B cell (primary cell): Measurements from ENCODE around the gene VSIG2. TPM values are rescaled to one million over a fixed set of nuclear protein-coding genes. Genes with fewer than 3 reads are reported as not detected.

Experiments
- ATAC-seq: fragments of 200-7000 bp; cut with Tn5 transposase; one replicate; pipeline ENCODE4 v1.10.0; 2021; ENCODE audit warnings: low read depth, mild to moderate bottlenecking, moderate number of reproducible peaks, moderate library complexity
- CTCF ChIA-PET: fragments of 350-600 bp; sonication (Branson Sonifier 250); formaldehyde crosslinking; loops from one replicate; lab custom pipeline; 2021; ENCODE audit warnings: antibody characterized with exemption, inconsistent platforms; lab: Charles Lee
- POLR2A ChIA-PET: fragments of 350-600 bp; sonication (Branson Sonifier 250); formaldehyde crosslinking; loops from one replicate; lab custom pipeline; 2021; ENCODE audit warnings: antibody characterized with exemption; lab: Charles Lee
- DNase-seq: peaks from one replicate; pipeline ENCODE4 v3.0.0; 2013
- H2AFZ ChIP-seq: 2 replicates; pipeline ENCODE4 v1.6.1; 2012; ENCODE audit warnings: mild to moderate bottlenecking, low read depth, low read length; ENCODE audit not compliant: insufficient read depth, poor library complexity, severe bottlenecking
- H3K27ac ChIP-seq, 2 donors: 1 replicate in 1 of 2; 2 replicates in 1 of 2; pipeline ENCODE4 v1.5.1; 2012 to 2013; ENCODE audit warnings: low read length in 2 of 2, mild to moderate bottlenecking in 2 of 2, moderate library complexity in 1 of 2
- H3K27me3 ChIP-seq, 4 experiments: fragments of 200-600 bp in 1 of 4; sonication (generic) in 1 of 4; replicated peaks in 1 of 4; 1 replicate in 2 of 4; 2 replicates in 2 of 4; pipeline versions ENCODE4 v1.6.1 to v1.7.0; 2013 to 2016; ENCODE audit warnings: low read length in 3 of 4, mild to moderate bottlenecking in 2 of 4, mixed read lengths in 1 of 4, moderate library complexity in 1 of 4; ENCODE audit not compliant: insufficient read depth in 4 of 4, control insufficient read depth in 3 of 4; ENCODE audit errors: control extremely low read depth in 1 of 4
- H3K36me3 ChIP-seq, 2 experiments: replicated peaks in 1 of 2; 1 replicate in 1 of 2; 2 replicates in 1 of 2; pipeline versions ENCODE4 v1.6.1 to v1.7.1; 2013; ENCODE audit warnings: low read length in 1 of 2; ENCODE audit not compliant: insufficient read depth in 2 of 2, control insufficient read depth in 1 of 2; ENCODE audit errors: control extremely low read depth in 1 of 2, extremely low read depth in 1 of 2
- H3K4me1 ChIP-seq, 2 donors: fragments of 200-600 bp in 1 of 2; sonication (generic) in 1 of 2; 1 replicate in 1 of 2; 2 replicates in 1 of 2; pipeline versions ENCODE4 v1.5.1 to v1.6.1; 2013 to 2017; ENCODE audit warnings: low read length in 2 of 2; ENCODE audit not compliant: control insufficient read depth in 2 of 2, insufficient read depth in 2 of 2
- H3K4me2 ChIP-seq: replicated peaks from 2 replicates; pipeline ENCODE3; 2012; ENCODE audit warnings: mild to moderate bottlenecking, low read depth, low read length; ENCODE audit not compliant: poor library complexity, severe bottlenecking
- H3K4me3 ChIP-seq, 5 experiments: fragments of 200-600 bp in 1 of 5; sonication (generic) in 1 of 5; 1 replicate in 3 of 5; 2 replicates in 2 of 5; pipeline versions ENCODE4 v1.5.1 to v1.7.0; 2011 to 2016; ENCODE audit warnings: low read length in 4 of 5, mild to moderate bottlenecking in 4 of 5, low read depth in 2 of 5, control low read depth in 1 of 5, moderate library complexity in 1 of 5; ENCODE audit not compliant: insufficient read depth in 1 of 5; ENCODE audit errors: control extremely low read depth in 1 of 5, extremely low read depth in 1 of 5
- H3K79me2 ChIP-seq: fragments of 200-600 bp; sonication (generic); one replicate; pipeline ENCODE4 v1.6.0; 2016; ENCODE audit warnings: low read length; ENCODE audit not compliant: control insufficient read depth, insufficient read depth
- H3K9ac ChIP-seq: fragments of 200-600 bp; sonication (generic); 2 replicates; pipeline ENCODE4 v1.6.1; 2017; ENCODE audit warnings: mild to moderate bottlenecking, low read length, moderate library complexity
- H3K9me3 ChIP-seq, 3 donors: one replicate each; pipeline versions ENCODE4 v1.6.1 to v1.7.1; 2013; ENCODE audit warnings: low read length in 2 of 3; ENCODE audit not compliant: control insufficient read depth in 2 of 3, insufficient read depth in 1 of 3; ENCODE audit errors: control extremely low read depth in 1 of 3
- H4K20me1 ChIP-seq: 2 replicates; pipeline ENCODE4 v1.6.0; 2012; ENCODE audit warnings: mild to moderate bottlenecking, low read length; ENCODE audit not compliant: insufficient read depth, control insufficient read depth, poor library complexity, severe bottlenecking
- H3K27ac Mint-ChIP-seq: one replicate; pipeline ENCODE4 v1.8.0; 2021; ENCODE audit warnings: mixed read lengths
- H3K27me3 Mint-ChIP-seq: one replicate; pipeline ENCODE4 v1.8.0; 2021; ENCODE audit warnings: mixed read lengths
- H3K4me1 Mint-ChIP-seq: one replicate; pipeline ENCODE4 v1.8.0; 2021; ENCODE audit warnings: mixed read lengths
- H3K4me3 Mint-ChIP-seq: one replicate; pipeline ENCODE4 v1.8.0; 2021; ENCODE audit warnings: mixed read lengths
- H3K9me3 Mint-ChIP-seq: one replicate; pipeline ENCODE4 v1.8.0; 2022; ENCODE audit warnings: mixed read lengths; ENCODE audit not compliant: insufficient read depth
- CTCF ChIP-seq: fragments of 200-600 bp; IDR thresholded peaks from one replicate; pipeline ENCODE4 v1.8.0; 2022; ENCODE audit warnings: antibody characterized with exemption, mild to moderate bottlenecking
- EZH2 ChIP-seq: IDR thresholded peaks from 2 replicates; pipeline ENCODE4 v1.6.1; 2012; ENCODE audit warnings: borderline replicate concordance, low read depth, mild to moderate bottlenecking, moderate library complexity, low read length; ENCODE audit not compliant: insufficient read depth, poor library complexity, severe bottlenecking
- WGBS: methylation state at CpG from one replicate; pipeline ENCODE4 v1.1.5; 2013; ENCODE audit warnings: missing lambda C conversion rate; ENCODE audit not compliant: insufficient coverage; 5-methylcytosine and 5-hydroxymethylcytosine counted together
- intact Hi-C: fragments of 100-400 bp; cut with micrococcal nuclease; formaldehyde crosslinking; loops from one replicate; pipeline ENCODE4 v1.10.0; 2022
- polyA plus RNA-seq: library from polyadenylated mRNA; depleted of rRNA; stranded (reverse); fragments of >200 nt; gene quantifications from 2 replicates; pipeline ENCODE4 v1.2.3, GENCODE V29; 2012
- total RNA-seq, 2 donors: library from RNA; stranded (reverse); fragments of 120-200 nt in 1 of 2; gene quantifications; 1 replicate in 1 of 2; 2 replicates in 1 of 2; pipeline versions ENCODE4 v1.2.3 to v1.2.4, GENCODE V29; 2013 to 2022

The VSIG2 gene
- total and polyA plus RNA-seq, 2 donors (not counting 1 experiment from before 2014, with no cell fraction given), result not detected

GRCh38 chr11:124757320-124757719 is 5.3 kb upstream of the VSIG2 start:
- peaks cover 0 to 3% (median 0%) of the 10 kb centered on the region in 3 donors for H3K9me3 ChIP-seq
- WGBS, result 100% methylated on average over 3 of the region's 3 CpGs
- H3K36me3 ChIP-seq, result no peaks in the 10 kb centered on the region
- peaks cover 6% of the 10 kb centered on the region for H4K20me1 ChIP-seq
- no peaks in the 10 kb centered on the region for H3K9me3 Mint-ChIP-seq
- no peak for TF ChIP-seq EZH2
- TF ChIP-seq CTCF, result no peak
- H3K4me1 ChIP-seq, result peaks cover 35 to 49% of the 10 kb centered on the region in 2 donors
- ATAC-seq (no peak), DNase-seq (no peak)
- ChIA-PET CTCF (interaction anchor here (1.8 to 11.1 kb wide), 3 partner anchors 7 to 87 kb away, joined by 6 to 153 read pairs (median 25); partner anchors contain the start of gene VSIG2), POLR2A (interaction anchor here (1.1 kb wide), 1 partner anchor 84 kb away, joined by 3 read pairs; the partner anchor contains the start of genes SIAE and SPA17)
- no peak overlapping the region for H3K4me3 ChIP-seq
- H3K9ac ChIP-seq, result no peak overlapping the region
- H3K27me3 ChIP-seq, result peaks cover 0 to 22% (median 10%) of the 10 kb centered on the region in 4 experiments
- H3K4me2 ChIP-seq, result no peak overlapping the region
- peaks cover 11% of the 10 kb centered on the region for H3K27me3 Mint-ChIP-seq
- no peak overlapping the region for H3K4me3 Mint-ChIP-seq
- H2AFZ ChIP-seq, result no peak overlapping the region
- no peak overlapping the region for H3K27ac Mint-ChIP-seq
- peaks cover 32% of the 10 kb centered on the region for H3K79me2 ChIP-seq
- no peak overlapping the region for H3K27ac ChIP-seq
- intact Hi-C loops, result no loop called here
- H3K4me1 Mint-ChIP-seq, result peaks cover 34% of the 10 kb centered on the region

GRCh38 chr11:124756753-124757227 is 4.7 kb upstream of the VSIG2 start:
- intact Hi-C loops, result no loop called here
- peaks cover 0 to 20% (median 10%) of the 10 kb centered on the region in 4 experiments for H3K27me3 ChIP-seq
- ChIA-PET CTCF (interaction anchor here (3.0 to 11.1 kb wide), 2 partner anchors 7 to 87 kb away, joined by 25 to 153 read pairs; partner anchors contain the start of gene VSIG2), POLR2A (interaction anchor here (1.1 kb wide), 1 partner anchor 83 kb away, joined by 3 read pairs; the partner anchor contains the start of genes SIAE and SPA17)
- H3K27me3 Mint-ChIP-seq, result peaks cover 11% of the 10 kb centered on the region
- peaks cover 32% of the 10 kb centered on the region for H3K4me1 Mint-ChIP-seq
- TF ChIP-seq CTCF (no peak), EZH2 (no peak)
- H3K9ac ChIP-seq, result no peak overlapping the region
- H3K4me3 ChIP-seq, result no peak overlapping the region
- H3K9me3 Mint-ChIP-seq, result no peaks in the 10 kb centered on the region
- H3K36me3 ChIP-seq, result no peaks in the 10 kb centered on the region
- peaks cover 35 to 46% of the 10 kb centered on the region in 2 donors for H3K4me1 ChIP-seq
- H3K9me3 ChIP-seq, result peaks cover 0 to 3% (median 0%) of the 10 kb centered on the region in 3 donors
- H3K79me2 ChIP-seq, result peaks cover 31% of the 10 kb centered on the region
- H4K20me1 ChIP-seq, result peaks cover 6% of the 10 kb centered on the region
- H3K27ac ChIP-seq, result no peak overlapping the region
- no peak overlapping the region for H2AFZ ChIP-seq
- H3K4me3 Mint-ChIP-seq, result no peak overlapping the region
- no peak overlapping the region for H3K4me2 ChIP-seq
- no peak overlapping the region for H3K27ac Mint-ChIP-seq
- 100% methylated on average over 3 of the region's 6 CpGs for WGBS
- ATAC-seq (no peak), DNase-seq (no peak)
